ENCODE data around the gene P2RY8. TPM values are rescaled to one million over a fixed set of nuclear protein-coding genes. Genes with fewer than 3 reads are reported as not detected.

The P2RY8 gene
- total RNA-seq, 4 donors from 2014 or later, result 0.36 to 1.1 (median 0.62) TPM

GRCh38 chrX:1511150-1511549 lies 25.8 kb downstream of the P2RY8 start:
- no peaks in the 10 kb centered on the region for H3K27me3 ChIP-seq
- intact Hi-C loops (cut with DNase I; ENCODE audit: low total_unique reads) (no loop called here), in situ Hi-C loops (cut with MboI; ENCODE audit: low sequenced_read_pairs in 4 of 4) (no loop called here)
- H3K4me3 ChIP-seq, result no peak overlapping the region
- H3K9me3 ChIP-seq, result no peaks in the 10 kb centered on the region
- no peak for TF ChIP-seq POLR2A (IDR thresholded peaks at IDR 0.05)
- TF ChIP-seq, protein P1, sequence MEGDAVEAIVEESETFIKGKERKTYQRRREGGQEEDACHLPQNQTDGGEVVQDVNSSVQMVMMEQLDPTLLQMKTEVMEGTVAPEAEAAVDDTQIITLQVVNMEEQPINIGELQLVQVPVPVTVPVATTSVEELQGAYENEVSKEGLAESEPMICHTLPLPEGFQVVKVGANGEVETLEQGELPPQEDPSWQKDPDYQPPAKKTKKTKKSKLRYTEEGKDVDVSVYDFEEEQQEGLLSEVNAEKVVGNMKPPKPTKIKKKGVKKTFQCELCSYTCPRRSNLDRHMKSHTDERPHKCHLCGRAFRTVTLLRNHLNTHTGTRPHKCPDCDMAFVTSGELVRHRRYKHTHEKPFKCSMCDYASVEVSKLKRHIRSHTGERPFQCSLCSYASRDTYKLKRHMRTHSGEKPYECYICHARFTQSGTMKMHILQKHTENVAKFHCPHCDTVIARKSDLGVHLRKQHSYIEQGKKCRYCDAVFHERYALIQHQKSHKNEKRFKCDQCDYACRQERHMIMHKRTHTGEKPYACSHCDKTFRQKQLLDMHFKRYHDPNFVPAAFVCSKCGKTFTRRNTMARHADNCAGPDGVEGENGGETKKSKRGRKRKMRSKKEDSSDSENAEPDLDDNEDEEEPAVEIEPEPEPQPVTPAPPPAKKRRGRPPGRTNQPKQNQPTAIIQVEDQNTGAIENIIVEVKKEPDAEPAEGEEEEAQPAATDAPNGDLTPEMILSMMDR (IDR thresholded peaks at IDR 0.05 in 4 of 5, conservative IDR thresholded peaks at IDR 0.05 in 1 of 5), result no peak
- H3K27ac ChIP-seq, result no peak overlapping the region
- no peak for ATAC-seq
- no peaks in the 10 kb centered on the region for H3K4me1 ChIP-seq
- no peak for DNase-seq
- H3K36me3 ChIP-seq, result no peaks in the 10 kb centered on the region

DNA sequence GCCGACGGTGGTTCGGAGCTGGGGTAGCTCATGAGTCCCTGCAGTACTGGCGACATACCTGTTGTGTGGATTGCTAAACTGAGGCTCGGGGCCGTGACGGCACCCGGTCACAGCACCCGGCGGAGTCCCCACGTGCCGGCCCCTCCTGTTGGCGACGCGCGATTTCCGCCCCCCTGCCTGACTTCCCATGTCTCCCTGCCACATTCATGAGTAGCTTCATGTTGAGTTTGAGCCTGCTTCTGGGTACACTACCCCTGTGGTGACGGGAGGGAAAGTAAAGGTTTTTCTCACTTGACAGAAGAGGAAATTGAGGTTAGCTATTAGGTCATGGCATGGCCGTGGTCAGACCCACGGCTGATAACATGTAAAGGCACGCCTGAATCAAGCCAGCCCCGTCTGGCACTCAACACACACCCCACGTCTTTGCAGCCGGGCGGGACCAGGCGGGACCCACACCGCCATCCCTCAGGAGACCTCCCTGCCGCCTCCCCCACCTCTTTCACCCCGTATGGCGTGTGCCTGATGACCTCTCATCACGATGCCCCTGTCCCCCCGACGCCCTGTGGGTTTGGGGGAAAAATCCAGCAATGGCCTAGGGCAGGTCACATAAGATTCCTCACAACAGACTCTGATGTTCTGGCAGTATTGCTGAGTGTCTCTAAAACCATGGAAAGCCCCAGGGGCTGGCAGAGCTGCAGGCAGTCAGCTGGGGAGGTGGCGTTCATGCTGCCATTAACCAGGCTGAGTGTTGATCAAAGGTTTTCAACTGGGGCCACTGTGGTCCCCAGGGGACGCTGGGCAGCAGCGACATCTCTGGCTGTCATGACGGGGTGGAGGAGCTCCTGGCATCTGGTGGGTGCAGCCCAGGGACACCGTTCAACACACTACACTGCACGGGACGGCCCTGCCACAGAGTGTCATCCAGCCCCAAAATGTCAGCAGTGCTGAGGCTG lies 29.2 kb downstream of the P2RY8 start:
- no peak for ATAC-seq
- H3K4me1 ChIP-seq, result no peaks in the 10 kb centered on the region
- H3K4me3 ChIP-seq, result no peak overlapping the region
- H3K27me3 ChIP-seq, result no peaks in the 10 kb centered on the region
- TF ChIP-seq, protein P1 (IDR thresholded peaks at IDR 0.05 in 4 of 5, conservative IDR thresholded peaks at IDR 0.05 in 1 of 5), result no peak
- no peak for TF ChIP-seq POLR2A (IDR thresholded peaks at IDR 0.05)
- in situ Hi-C loops (cut with MboI; ENCODE audit: low sequenced_read_pairs in 4 of 4), result no loop called here
- H3K9me3 ChIP-seq, result no peaks in the 10 kb centered on the region
- no peak overlapping the region for H3K27ac ChIP-seq
- DNase-seq, result no peak
- intact Hi-C loops (cut with DNase I; ENCODE audit: low total_unique reads), result no loop called here
- no peaks in the 10 kb centered on the region for H3K36me3 ChIP-seq

- Histone ChIP-seq H3K4me3 (no peak overlapping the region), H3K9me3 (no peaks in the 10 kb centered on the region), H3K27me3 (no peaks in the 10 kb centered on the region), H3K36me3 (no peaks in the 10 kb centered on the region), H3K4me1 (no peaks in the 10 kb centered on the region), H3K27ac (no peak overlapping the region)
- in situ Hi-C loops (cut with MboI; ENCODE audit: low sequenced_read_pairs in 4 of 4), result no loop called here
- intact Hi-C loops (cut with DNase I; ENCODE audit: low total_unique reads), result no loop called here
- DNase-seq (no peak), ATAC-seq (no peak)
- TF ChIP-seq POLR2A (IDR thresholded peaks at IDR 0.05), result no peak
- TF ChIP-seq, protein P1 (IDR thresholded peaks at IDR 0.05 in 4 of 5, conservative IDR thresholded peaks at IDR 0.05 in 1 of 5), result no peak
These were observed 30.1 kb downstream of the P2RY8 start for GRCh38 chrX:1506916-1507315.

- Histone ChIP-seq H3K4me3 (no peak overlapping the region), H3K27me3 (no peaks in the 10 kb centered on the region), H3K4me1 (no peaks in the 10 kb centered on the region), H3K27ac (peak overlapping the region in 2 of 4 donors; percentile 67 to 76), H3K9me3 (no peaks in the 10 kb centered on the region), H3K36me3 (no peaks in the 10 kb centered on the region)
- ATAC-seq (no peak), DNase-seq (no peak)
- intact Hi-C loops (cut with DNase I; ENCODE audit: low total_unique reads) (no loop called here), in situ Hi-C loops (cut with MboI; ENCODE audit: low sequenced_read_pairs in 4 of 4) (no loop called here)
- no peak for TF ChIP-seq POLR2A (IDR thresholded peaks at IDR 0.05)
- TF ChIP-seq, protein P1 (IDR thresholded peaks at IDR 0.05 in 4 of 5, conservative IDR thresholded peaks at IDR 0.05 in 1 of 5), result no peak
These were observed 34.1 kb downstream of the P2RY8 start for GRCh38 chrX:1502853-1503252.

All from gastrocnemius medialis (tissue), 4 donors.